BE2C (cell line): ENCODE data around the gene VPS13D.
"Not testable (repeated sequence)": the region's sequence is repeated elsewhere in the genome, so short reads cannot be mapped to it uniquely, and the experiment has no call there.

ENCODE experiments used
- DNase-seq: peaks from one replicate; pipeline ENCODE4 v3.0.0-alpha.2; 2020
- H3K27me3 ChIP-seq: fragments of 250-450 bp; sonication (Bioruptor Pico); 2 replicates; pipeline ENCODE4 v1.5.1; 2020; ENCODE audit warnings: mild to moderate bottlenecking
- H3K36me3 ChIP-seq: fragments of 250-450 bp; sonication (Bioruptor Pico); 2 replicates; pipeline ENCODE4 v1.5.1; 2020; ENCODE audit warnings: mild to moderate bottlenecking
- H3K4me1 ChIP-seq: fragments of 250-450 bp; sonication (Bioruptor Pico); 2 replicates; pipeline ENCODE4 v1.5.1; 2020
- H3K4me3 ChIP-seq: 2 replicates; pipeline ENCODE4 v1.5.1; 2011; ENCODE audit warnings: low read depth, low read length
- H3K9me3 ChIP-seq: fragments of 250-450 bp; sonication (Bioruptor Pico); 2 replicates; pipeline ENCODE4 v1.5.1; 2020
- TF ChIP-seq, protein P1 (sequence below): IDR thresholded peaks from 2 replicates; pipeline ENCODE4 v1.5.1; 2012; ENCODE audit warnings: mild to moderate bottlenecking, low read depth, low read length

VPS13D gene

GRCh38 chr1:12453400-12454343 lies 223.8 kb downstream of the VPS13D start:
- TF ChIP-seq, protein P1, sequence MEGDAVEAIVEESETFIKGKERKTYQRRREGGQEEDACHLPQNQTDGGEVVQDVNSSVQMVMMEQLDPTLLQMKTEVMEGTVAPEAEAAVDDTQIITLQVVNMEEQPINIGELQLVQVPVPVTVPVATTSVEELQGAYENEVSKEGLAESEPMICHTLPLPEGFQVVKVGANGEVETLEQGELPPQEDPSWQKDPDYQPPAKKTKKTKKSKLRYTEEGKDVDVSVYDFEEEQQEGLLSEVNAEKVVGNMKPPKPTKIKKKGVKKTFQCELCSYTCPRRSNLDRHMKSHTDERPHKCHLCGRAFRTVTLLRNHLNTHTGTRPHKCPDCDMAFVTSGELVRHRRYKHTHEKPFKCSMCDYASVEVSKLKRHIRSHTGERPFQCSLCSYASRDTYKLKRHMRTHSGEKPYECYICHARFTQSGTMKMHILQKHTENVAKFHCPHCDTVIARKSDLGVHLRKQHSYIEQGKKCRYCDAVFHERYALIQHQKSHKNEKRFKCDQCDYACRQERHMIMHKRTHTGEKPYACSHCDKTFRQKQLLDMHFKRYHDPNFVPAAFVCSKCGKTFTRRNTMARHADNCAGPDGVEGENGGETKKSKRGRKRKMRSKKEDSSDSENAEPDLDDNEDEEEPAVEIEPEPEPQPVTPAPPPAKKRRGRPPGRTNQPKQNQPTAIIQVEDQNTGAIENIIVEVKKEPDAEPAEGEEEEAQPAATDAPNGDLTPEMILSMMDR = no peak
- H3K36me3 ChIP-seq = no peaks in the 10 kb centered on the region
- no peaks in the 10 kb centered on the region for H3K9me3 ChIP-seq
- DNase-seq = no peak
- no peak overlapping the region for H3K4me3 ChIP-seq
- H3K27me3 ChIP-seq = no peaks in the 10 kb centered on the region
- no peaks in the 10 kb centered on the region for H3K4me1 ChIP-seq

GRCh38 chr1:12454406-12455391 lies 224.9 kb downstream of the VPS13D start:
- H3K4me1 ChIP-seq = no peaks in the 10 kb centered on the region
- TF ChIP-seq, protein P1 = no peak
- H3K36me3 ChIP-seq = no peaks in the 10 kb centered on the region
- no peak overlapping the region for H3K4me3 ChIP-seq
- no peaks in the 10 kb centered on the region for H3K9me3 ChIP-seq
- no peak for DNase-seq
- no peaks in the 10 kb centered on the region for H3K27me3 ChIP-seq

- not testable (repeated sequence) for H3K4me3 ChIP-seq, H3K4me1 ChIP-seq, H3K27me3 ChIP-seq, DNase-seq, H3K9me3 ChIP-seq, H3K36me3 ChIP-seq
Measured at GRCh38 chr1:12456081-12456480, 226.3 kb downstream of the VPS13D start.

GRCh38 chr1:12456979-12457378 lies 227.1 kb downstream of the VPS13D start:
- Histone ChIP-seq H3K36me3 (no peaks in the 10 kb centered on the region), H3K9me3 (no peaks in the 10 kb centered on the region), H3K27me3 (no peaks in the 10 kb centered on the region), H3K4me1 (no peaks in the 10 kb centered on the region), H3K4me3 (no peak overlapping the region)
- no peak for DNase-seq
- TF ChIP-seq, protein P1 = no peak

DNA sequence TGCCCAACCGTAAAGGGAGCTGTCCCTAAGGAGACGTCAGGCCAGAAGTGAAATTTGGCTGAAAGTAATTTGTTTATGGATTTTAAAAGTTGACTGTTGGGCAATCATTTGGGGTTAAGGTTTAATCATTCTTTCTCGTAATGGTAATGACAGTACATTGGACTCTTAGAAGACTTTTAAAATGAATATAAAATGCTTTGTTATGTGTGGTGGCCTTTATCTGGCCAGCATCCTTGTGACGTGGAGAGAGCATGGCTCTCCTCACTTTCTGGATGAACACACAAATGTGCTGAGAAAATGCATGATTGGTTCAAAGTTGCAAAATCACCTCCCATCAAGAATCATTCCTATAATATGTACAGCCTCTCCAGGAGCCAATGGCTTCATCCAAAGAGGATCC lies 227.9 kb downstream of the VPS13D start:
- no peak for DNase-seq
- Histone ChIP-seq H3K4me1 (no peaks in the 10 kb centered on the region), H3K27me3 (no peaks in the 10 kb centered on the region), H3K36me3 (no peaks in the 10 kb centered on the region), H3K4me3 (no peak overlapping the region), H3K9me3 (no peaks in the 10 kb centered on the region)
- TF ChIP-seq, protein P1 = no peak

GRCh38 chr1:12458571-12458970 lies 228.7 kb downstream of the VPS13D start:
- no peak for DNase-seq
- TF ChIP-seq, protein P1 = no peak
- no peaks in the 10 kb centered on the region for H3K4me1 ChIP-seq
- no peaks in the 10 kb centered on the region for H3K9me3 ChIP-seq
- no peak overlapping the region for H3K4me3 ChIP-seq
- no peaks in the 10 kb centered on the region for H3K27me3 ChIP-seq
- H3K36me3 ChIP-seq = no peaks in the 10 kb centered on the region
